GM19043 (cell line): Measurements from ENCODE around the gene KCNJ6.
"Not testable (repeated sequence)": the region's sequence is repeated elsewhere in the genome, so short reads cannot be mapped to it uniquely, and the experiment has no call there.

Experiments used
- ATAC-seq: cut with Tn5 transposase; IDR thresholded peaks from one replicate; pipeline ENCODE4 v1.9.1; 2021; ENCODE audit warnings: low read depth; ENCODE audit not compliant: unreplicated experiment

KCNJ6 gene

DNA sequence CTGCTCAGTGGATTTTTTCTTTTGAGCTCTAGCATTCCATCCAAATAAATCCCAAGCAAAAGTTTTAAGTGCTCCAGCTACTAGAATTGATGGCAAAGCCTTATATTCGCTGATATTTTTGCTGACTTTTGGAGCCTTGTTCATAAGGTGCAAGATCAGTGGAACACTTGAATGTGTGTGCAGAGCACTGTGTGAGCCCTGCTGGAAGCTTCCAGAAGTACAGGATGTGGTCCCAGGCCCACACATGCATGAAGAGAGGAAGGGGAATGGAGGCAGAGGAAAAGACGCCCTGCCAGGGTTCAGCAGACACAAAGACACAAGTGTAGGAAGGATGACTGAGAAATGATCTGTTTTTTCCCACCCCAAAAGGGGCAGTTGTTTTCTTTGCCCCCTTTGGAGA, 169.4 kb downstream of the KCNJ6 start:
- ATAC-seq = no peak

DNA sequence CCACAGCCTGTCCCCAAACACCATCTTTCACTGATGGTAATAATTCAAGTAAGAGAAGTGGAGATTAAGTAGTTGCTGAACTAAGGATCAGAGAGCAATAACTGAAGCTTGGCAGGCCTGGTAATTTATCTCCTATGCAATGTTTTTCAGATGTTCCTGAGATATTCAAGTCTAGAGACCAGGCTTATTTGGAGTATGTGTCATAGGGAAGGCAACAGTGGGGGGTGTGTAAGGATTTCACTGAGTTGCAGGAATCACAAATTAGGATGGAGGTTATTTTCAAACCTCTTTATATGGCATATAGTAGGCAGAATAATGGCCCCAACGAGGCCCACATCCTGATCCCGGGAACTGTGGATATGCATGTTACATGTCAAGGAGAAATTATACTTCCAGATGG, 171.7 kb downstream of the KCNJ6 start:
- ATAC-seq = no peak

DNA sequence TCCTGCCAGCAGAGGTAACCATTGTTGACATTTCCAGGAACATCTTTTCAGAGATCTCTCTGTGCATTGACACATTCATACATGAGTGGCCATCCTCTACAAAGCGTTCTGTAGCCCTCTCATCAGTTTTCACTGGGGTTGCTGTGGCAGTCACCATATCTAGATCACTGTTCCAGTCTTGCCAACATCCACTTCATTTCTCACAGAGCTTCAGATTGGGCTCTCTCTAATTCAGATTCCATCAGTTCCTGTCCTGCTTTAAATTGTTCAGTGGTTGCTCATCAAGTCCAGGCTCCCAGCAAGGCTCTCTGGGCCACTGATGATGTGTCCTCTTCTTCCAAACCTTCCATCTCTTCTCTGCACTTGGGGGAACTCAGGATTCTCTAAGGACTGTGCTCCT, 173.7 kb downstream of the KCNJ6 start:
- no peak for ATAC-seq

DNA sequence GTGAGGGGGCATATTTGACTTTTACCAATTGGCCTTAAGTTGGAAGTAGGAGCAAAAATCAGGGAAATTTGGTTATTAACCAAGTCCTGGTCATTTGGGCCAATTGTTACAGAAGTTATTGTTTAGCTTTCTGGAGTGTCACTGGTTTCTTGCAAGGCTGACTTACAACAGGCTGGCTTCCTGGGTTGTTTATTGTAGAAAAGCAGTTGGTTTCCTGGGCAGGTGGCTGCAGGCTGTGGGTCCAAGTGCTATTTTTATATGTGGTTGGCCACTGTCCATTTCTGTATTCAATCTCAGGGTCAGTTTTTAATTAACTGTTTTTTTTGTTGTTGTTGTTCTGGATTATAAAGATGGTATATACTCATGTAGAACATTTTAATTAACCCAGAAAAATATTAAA, 174.1 kb downstream of the KCNJ6 start:
- no peak for ATAC-seq

DNA sequence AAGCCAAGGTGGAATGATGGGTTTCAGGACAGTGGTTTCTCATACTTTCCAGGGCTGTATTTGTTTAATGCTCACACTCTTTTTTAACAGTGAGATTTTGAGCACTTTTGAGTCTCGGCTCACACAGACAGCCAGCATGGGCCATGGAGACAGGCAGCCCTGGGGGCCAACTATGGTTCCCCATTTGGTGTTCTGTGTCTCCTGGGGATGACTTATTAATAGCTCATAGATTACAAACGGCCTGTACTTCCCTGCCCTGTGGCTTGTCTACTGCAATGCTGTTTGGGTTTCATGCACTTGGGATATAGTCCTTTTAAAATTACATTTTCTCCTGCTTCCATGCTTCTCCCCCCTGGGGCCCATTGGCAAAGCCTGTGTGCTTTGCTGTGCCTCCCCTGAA, 178.3 kb downstream of the KCNJ6 start:
- no peak for ATAC-seq

DNA sequence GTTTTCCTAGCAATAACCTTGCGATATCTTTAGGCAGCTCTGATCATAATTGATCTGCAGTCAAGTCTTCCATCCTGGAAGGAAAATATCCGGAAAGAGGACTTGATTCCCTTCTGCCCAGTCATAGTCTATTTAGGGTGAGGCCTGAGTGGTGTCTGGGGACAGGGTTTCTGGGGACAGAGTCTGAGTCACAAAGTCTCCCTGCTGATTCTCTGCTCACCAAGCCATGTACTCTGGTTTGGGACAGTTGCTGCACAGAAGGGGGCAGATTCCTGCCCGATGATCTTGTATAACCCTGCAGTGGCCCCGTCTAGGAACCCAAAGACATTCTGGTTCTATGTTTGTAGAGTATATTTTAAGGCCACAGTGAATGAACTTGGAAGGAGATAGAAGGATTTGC, 178.8 kb downstream of the KCNJ6 start:
- ATAC-seq = no peak

DNA sequence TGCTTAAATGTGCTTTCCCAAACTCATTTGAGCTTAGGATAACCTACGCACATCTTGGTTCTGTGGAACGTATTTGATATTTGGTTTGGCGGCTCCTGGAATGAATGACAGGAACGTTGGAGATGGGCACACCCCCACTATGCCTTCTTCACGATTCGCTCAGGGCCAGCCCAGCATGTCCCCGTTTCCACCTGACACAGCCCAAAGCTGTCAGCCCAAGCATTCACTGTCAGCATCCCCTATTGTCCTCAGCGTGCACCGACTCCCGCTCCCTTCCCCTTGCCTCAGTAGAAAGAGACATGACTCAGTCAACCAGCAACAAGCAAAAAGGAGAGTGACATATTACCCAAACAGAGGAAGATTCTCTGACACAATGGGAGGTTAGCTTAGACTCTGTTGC, 181.4 kb downstream of the KCNJ6 start:
- ATAC-seq = no peak

DNA sequence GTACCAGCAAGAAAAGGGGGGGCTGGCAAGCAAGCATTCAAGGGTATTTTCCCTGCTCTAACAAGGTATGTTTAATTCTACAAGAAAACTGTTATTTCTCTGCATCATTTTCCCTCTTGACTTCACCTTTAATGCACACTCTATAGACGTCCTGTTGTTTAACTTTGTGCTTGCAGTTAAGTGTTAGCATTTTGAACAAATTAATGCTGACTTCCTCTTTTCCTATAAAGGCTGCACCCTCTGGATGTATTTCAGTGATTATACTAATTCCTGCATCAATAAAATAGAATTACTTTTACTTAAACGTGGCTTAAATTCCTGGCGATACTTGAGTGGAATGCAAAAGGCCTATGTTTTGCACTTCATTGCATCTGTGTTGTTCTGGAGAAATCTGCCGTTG, 183.3 kb downstream of the KCNJ6 start:
- ATAC-seq = no peak

DNA sequence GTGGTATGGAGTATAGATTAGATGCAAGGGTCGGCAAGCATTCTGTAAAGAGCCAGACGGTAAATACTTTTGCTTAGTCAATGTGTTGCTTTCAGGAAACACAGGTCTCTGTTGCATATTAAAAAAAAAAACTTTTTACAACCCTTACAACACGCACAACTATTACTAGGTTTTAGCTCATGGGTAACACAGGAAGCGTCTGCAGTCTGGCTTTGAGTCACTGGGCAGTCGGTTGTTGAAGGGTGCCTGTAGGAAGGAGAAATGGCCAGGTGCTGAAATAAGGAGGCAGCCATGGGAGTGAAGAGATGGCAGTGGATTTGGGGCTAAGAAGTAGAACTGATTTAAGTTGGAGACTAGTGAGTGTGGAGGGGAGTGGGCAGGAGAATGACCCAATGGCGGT, 192.1 kb downstream of the KCNJ6 start:
- ATAC-seq = no peak

DNA sequence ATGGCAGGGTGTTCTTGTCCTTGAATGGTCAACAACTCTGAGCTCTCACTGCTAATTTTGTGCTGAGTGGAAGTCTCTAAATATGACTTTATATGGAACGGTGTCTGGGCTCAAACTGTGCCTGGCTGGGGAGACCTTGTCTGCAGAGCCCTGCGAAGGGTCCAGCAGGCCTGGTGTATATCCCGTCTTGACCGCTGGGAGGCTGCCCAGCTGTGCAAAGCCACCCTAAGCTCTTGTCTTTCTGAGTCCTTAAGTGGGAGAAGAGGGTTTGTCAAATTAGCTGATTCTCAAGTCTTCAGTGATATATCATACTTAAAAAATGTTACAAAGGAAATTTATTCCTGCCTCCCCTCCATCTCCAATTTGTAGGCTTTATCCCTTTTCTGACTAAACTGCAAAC, 198.7 kb downstream of the KCNJ6 start:
- ATAC-seq = no peak

DNA sequence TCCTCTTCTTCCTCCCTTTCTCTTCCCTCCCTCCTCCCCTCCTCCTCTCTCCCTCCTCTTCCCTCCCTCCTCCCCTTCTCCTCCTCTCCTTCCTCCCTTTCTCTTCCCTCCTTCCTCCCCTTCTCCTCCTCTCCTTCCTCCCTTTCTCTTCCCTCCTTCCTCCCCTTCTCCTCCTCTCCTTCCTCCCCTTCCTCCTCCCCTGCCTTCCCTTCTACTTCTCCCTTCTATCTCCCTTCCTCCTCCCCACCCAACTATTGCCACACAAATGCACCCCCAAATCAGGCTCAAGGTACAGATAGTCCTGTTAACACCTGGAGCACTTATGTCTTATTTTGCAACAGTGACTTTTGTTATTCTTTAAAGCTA, 203.7 kb downstream of the KCNJ6 start:
- not testable (repeated sequence) for ATAC-seq

DNA sequence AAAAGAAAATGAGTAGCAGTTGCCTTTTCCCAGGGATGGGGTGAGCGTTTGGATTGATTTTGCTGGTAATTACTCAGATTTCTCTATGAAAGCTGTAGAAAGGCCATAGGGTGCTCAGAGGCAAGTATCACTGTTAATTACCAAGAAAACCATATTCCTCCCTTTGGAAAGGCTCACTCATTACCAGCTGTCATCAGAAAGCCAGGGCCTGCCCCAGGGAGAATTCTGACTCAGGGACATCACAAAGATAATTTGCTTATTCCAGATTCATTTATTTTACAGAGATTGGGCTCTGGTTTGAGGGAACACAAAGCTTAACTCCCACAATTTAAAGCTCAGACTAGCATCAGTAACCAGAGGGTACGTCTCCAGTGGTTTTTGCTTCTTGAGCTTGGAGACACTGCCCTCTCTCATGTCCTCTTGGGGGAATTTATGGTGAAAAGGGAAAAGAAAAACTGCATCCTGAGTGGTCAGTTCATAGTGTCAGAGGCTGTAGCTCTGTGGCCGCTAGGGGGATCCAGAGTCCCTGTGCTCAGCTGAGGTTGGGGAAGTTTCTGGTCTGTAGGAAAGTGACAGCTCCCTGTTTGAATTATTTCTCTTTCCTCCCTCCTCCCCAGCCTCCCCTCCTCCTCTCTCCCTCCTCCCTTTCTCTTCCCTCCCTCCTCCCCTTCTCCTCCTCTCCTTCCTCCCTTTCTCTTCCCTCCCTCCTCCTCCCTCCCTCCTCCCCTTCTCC, 204.3 kb downstream of the KCNJ6 start:
- peak; percentile 78 for ATAC-seq

DNA sequence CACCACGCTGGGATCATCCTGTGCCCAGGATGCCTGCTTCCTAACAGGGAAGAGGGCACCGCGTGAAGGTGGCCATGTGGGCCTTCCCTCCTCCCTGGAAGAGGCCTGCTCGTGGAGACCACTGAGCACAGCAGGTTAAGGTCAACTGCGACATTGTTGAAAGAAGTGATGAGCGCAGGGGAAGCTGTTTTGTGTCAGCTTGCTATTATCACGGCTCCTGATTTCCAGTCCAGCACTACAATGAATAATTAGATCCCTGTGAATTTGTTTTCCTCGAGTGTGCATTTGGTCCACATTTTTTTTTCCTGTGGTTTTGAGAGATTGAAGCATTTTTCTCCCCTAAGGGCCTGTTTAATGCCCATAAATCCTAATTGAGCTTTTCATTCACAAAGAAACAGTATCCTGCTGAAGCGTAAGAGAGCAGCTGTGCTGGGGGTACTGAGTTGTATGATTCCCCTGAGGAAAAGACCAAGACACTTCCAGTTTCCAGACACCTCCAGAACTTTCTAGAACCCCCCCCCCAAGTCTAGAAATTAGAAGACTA, 204.9 kb downstream of the KCNJ6 start:
- no peak for ATAC-seq

DNA sequence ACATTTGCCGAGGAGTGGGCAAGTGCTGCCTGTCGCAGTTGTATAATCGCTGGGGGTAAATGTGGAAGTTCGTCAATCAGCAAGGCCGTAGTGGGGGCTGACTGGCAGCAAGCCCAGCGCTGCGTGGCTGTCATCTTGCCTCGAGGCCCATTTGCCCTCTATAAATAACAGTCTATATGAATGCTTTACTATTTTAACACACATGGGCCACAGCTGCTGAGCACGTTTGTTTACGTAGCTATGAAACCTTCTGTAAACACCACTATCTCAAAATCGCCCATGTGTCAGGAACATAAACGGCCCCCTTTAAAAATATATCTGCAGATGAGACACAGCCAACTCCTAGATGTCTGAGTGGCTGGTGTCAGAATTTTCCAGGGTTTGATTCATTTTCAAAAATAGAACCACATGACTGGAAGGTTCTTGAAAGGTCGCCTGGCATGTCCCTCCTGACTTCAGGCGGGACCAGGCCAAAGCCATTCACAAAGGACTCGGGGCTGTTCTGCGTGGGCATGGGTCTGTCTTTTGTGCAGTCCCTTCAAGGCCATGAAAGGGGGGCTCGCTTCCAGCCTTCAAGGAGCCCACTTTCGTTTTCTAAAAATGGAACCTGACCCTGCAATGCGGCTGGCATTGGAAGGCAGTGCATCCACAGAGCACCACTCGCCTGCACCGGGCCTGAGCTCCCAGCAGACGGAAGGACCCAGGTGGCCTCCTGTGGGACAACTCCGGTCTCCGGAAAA, 205.5 kb downstream of the KCNJ6 start:
- no peak for ATAC-seq

DNA sequence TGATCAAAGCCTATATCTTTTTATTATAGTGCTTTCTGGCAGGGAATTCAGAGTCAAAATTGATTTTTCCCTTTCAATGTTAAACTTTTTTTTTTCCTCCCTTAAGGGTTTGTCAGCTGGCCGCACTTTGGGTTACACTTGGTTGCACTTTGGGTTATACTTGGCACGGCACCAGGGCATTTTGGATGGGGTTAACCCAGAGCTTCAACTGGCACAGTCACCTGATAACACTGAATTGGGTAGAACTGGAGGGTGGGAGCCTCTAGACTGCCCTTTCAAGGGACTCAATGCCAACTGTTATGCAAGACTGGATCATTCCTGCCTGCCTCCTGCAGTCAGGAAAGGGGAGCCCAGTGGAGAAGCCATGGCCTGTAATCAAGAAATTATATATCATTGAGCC, 211.5 kb downstream of the KCNJ6 start:
- ATAC-seq = no peak

DNA sequence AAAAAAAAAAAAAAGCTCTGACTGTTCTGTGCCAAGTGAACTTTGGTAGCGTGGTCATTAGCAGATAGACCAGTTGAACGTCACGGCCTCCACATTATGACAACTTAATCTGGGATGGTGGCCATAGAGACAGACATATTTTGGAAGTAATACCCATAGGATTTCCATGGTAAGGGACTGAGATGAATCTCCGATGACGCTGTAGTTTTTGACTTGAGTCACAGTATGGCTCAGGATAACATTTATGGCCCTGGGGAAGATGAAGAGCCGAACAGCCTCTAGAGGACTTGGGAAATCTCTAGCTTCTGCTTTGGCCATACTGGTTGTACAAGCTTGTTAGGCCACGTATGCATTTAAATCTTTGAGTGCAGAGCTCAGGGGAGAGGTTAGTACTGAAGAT, 214.0 kb downstream of the KCNJ6 start:
- ATAC-seq = no peak

DNA sequence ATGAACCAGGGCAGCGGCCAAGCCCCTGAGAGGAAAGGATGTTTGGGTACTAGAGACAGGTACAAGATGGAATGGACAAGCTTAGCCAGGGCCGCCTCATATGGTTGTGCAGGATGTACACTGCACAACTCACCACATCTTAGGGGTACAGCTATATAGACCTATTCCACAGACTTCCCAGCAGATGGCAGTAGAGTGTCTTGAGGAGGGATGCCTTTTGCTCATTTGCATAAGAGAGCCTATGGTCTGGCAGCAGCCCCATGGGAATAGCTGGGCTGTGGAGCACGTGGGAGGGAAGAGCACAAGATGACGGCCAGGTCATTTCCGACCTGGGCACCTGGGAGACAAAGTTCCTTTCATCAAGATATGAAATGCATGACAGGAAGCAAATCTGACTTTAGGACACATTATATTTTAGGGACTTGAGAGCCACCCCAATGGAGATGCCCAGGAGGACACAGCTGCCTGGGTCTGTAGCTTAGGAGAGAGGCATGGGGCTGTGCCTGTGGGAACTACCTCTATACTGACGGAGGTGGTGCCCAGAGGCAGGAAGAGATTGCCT, 215.5 kb downstream of the KCNJ6 start:
- peak; percentile 95 for ATAC-seq

DNA sequence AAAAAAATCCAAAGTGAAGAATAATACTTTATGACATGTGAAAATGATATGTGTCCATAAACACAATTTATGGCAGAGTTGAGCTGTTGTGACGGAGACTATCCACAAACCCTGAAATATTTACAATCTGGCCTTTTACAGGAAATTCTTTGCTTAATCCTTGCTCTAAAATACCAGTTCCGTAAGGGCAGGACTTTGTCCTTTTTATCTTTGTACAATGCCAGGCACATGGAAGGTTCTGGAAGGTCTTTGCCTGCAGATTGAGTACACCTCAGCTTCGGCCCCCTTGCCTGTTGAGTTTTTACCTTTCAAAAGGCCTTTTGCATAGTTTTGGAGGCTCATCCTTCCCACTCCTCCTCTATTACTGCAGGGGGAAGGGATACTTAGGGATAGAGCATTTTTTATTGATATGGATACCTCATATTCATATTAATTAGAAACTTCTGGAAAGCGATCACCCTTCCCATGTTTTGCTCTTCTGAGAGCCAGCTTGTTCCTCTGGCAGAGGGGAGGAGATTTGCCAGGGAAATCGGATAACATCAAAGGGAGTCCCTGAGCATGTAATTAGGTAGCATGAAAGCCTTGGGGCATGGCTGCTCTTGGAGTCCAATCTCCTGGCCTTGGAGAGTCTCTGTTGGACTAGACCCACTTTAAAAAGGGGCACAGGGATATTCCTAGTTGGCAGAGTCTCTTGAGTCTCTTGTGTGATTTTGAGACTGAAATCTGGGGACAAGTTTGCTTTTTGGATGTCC, 217.1 kb downstream of the KCNJ6 start:
- ATAC-seq = no peak

DNA sequence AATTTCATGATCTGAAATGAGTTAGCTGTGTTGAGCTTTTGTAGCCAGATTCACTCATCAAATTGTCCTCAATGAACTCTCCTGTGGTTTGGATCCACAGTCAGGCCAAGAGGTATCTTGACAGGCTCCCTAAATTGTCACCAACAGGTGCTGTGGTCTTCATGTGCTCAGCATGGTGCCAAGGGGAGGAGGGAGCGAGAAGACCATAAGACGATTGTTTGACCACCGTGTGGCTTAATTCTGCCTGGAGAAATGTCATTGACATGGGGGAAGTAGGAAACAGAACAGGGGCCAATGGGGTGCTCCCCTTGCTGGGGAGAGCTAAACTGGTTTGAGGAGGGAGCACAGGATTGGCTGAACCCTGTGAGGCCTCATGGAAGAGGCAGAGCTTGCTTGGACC, 219.3 kb downstream of the KCNJ6 start:
- ATAC-seq = no peak

DNA sequence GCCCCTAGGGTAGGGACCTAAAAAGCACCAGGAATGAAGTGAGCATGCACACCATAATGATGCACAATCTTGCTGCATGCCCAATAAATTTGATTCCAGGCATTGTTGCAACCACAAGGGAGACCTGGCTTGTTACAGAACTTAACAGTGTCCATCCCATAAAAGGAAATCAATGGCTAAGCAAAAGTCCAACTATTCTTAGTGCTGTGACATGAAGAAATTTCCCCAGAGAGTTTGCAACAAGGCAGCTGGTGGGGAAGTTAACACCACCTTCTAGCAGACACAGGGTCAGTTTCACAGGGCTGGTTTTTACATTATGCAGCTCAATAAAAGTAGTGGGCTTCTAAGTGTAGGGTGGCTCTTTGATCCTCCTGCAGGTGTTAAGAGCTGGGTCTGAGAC, 221.1 kb downstream of the KCNJ6 start:
- ATAC-seq = no peak
